ENCODE results near the gene MYT1. TPM values are rescaled to one million over a fixed set of nuclear protein-coding genes. Genes with fewer than 3 reads are reported as not detected.

The MYT1 gene
- total RNA-seq, 1 donor from 2014 or later, result not detected

DNA sequence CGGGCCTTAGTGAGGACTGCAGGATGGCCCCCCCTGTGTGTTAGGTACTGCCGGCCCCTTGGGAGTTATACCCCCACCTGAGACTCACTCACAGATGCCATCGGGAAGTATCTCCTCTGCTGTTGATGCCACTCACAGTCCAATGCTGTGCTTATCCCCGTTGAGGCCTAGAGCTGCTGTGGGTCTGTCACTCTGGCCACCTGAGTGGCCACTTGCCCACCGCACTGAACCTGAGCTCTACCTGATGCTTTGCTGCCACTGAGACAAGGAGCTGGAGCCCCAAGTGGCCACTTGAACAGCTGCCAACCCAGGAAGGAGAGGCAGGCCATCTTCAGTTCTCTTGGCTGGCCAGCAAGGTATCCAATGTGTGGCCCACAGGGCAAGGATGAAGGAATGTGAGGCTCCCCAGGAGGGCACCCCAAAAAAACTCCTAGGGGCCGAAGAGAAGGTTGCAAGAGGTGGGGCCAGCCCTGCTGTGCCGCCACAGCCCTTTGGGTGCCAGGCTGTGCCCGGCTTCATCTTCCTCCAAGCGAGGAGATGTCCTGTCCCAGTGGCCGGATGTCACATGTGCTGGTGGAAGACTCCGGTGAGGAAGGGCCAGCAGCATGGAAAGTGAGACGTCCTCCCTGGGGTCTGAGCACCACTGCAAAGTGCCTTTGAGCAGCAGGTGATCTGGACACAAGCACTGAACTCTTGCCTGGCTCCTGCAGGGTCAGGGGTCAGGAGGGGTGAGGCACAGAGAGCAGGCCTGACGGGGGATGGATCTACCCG is 61.8 kb downstream of the MYT1 start:
- DNase-seq (ENCODE audit: low read depth), result no peak
- no peaks in the 10 kb centered on the region for H3K36me3 ChIP-seq (ENCODE audit: control insufficient read depth, insufficient read depth, low read length)
- peak; percentile 7 for FAIRE-seq
- TF ChIP-seq, protein P1, sequence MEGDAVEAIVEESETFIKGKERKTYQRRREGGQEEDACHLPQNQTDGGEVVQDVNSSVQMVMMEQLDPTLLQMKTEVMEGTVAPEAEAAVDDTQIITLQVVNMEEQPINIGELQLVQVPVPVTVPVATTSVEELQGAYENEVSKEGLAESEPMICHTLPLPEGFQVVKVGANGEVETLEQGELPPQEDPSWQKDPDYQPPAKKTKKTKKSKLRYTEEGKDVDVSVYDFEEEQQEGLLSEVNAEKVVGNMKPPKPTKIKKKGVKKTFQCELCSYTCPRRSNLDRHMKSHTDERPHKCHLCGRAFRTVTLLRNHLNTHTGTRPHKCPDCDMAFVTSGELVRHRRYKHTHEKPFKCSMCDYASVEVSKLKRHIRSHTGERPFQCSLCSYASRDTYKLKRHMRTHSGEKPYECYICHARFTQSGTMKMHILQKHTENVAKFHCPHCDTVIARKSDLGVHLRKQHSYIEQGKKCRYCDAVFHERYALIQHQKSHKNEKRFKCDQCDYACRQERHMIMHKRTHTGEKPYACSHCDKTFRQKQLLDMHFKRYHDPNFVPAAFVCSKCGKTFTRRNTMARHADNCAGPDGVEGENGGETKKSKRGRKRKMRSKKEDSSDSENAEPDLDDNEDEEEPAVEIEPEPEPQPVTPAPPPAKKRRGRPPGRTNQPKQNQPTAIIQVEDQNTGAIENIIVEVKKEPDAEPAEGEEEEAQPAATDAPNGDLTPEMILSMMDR (IDR thresholded peaks at IDR 0.05; ENCODE audit: insufficient read depth, low read length, severe bottlenecking), result no peak
- peaks cover 8% of the 10 kb centered on the region for H3K27me3 ChIP-seq (ENCODE audit: control insufficient read depth, insufficient read depth, low read length)
- no peak overlapping the region for H3K4me3 ChIP-seq (ENCODE audit: low read depth, low read length)

DNA sequence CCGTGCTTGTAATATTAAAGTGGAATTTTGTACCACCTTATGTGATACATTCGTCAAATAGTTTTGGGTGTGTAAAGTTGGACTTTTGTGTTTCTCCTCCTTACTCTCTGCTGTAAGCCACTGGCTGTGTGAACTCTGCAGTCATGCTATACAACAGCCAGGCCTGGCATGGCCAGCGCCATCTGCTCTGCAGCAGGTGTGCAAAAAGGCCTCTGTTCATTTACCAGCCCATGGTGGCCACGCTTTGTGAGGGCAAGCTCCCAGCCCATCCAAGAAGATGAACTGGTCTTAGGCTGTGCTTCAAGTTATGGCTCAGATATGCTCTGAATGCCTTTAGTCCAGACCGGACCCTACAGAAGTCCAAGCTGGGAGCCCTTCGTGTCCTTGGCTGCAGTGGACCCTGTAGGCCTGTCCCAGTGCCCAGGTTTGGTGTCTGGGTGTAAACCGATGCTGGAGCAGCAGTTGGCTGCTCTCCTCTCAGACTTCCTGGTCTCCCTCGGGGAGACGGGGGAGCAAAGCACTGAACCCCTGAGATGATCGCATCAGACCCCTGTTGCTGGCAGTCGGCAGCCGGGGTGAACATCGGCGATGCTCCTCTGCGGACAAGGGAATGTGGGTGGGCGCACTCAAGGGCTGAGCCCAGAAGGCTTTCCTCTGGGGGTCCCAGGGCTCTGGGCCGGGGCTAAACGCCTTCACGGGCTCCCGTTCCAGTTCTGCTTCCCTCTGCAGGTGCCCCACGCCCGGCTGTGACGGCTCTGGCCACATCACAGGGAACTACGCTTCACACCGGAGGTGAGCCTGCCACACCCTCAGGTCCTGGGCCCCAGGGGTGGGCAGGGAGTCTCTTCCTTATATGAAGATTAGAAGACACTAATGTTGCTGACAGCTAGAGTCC is 62.7 kb downstream of the MYT1 start:
- H3K4me3 ChIP-seq (ENCODE audit: low read depth, low read length), result no peak overlapping the region
- H3K27me3 ChIP-seq (ENCODE audit: control insufficient read depth, insufficient read depth, low read length), result peaks cover 8% of the 10 kb centered on the region
- no peaks in the 10 kb centered on the region for H3K36me3 ChIP-seq (ENCODE audit: control insufficient read depth, insufficient read depth, low read length)
- TF ChIP-seq, protein P1 (IDR thresholded peaks at IDR 0.05; ENCODE audit: insufficient read depth, low read length, severe bottlenecking), result no peak
- FAIRE-seq, result no peak
- no peak for DNase-seq (ENCODE audit: low read depth)

DNA sequence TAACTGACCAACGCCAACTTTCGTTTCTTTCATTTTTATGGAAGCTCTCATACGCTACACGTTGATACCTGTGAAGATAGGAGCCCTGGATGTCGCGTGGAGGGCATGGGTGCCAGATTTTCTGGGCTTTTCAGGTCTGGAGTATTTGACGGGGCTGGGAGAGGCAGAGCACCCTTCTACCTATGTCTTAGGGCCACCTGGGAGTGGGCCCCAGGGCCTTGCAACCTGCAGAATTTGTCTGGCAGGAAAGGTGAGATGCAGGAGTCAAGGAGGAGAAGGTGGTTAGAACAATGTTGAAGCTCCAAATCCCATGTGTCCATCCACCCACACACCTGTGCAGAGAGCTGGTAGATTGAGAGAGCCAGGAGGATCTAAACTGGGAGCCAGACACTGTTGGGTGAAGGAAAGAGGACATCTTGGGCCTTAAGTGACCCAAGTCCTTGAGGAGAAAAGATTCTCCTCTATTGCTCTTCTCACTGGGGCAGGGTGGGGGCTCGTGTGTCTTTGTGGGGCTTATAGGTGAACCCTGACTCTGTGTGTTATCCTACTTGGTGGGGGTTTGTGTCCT is 63.9 kb downstream of the MYT1 start:
- FAIRE-seq (no peak), DNase-seq (ENCODE audit: low read depth) (no peak)
- Histone ChIP-seq H3K4me3 (ENCODE audit: low read depth, low read length) (no peak overlapping the region), H3K27me3 (ENCODE audit: control insufficient read depth, insufficient read depth, low read length) (peaks cover 8% of the 10 kb centered on the region), H3K36me3 (ENCODE audit: control insufficient read depth, insufficient read depth, low read length) (no peaks in the 10 kb centered on the region)
- TF ChIP-seq, protein P1 (IDR thresholded peaks at IDR 0.05; ENCODE audit: insufficient read depth, low read length, severe bottlenecking), result no peak

DNA sequence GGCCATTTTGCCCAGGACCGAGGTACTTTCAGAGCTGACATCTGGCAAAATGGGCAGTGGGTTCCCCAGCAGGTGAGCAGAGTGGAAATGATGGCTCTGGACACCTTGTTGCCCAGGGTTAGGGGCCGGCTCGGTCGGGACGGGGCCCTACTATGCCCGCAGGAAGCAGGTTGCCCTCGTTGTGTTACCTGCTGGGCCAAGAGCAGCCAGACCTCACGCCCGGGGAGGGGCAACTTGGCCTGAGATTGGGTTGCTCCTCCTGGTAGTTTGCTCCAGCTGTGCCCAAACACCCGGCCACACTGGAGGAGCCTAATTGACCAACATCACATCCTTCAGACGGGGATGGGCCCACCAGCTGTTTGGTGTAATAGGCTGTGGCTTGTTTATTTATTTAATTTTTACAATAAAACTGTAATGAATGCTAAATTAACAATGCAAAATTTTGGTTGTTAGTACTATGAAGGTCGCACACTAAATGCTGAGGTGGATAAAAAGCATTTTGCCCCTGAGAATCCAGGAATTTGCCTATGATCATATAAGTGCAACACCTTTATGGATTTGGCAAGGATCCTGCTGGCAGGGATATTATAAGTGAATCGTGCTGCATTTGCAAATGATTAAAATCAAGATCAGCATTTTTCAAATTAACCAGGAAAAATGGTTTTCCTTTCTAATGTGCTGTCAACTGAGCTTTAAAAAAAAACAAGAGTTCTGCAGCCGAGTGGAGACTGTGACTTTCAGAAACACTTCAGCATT is 64.7 kb downstream of the MYT1 start:
- no peak for DNase-seq (ENCODE audit: low read depth)
- Histone ChIP-seq H3K36me3 (ENCODE audit: control insufficient read depth, insufficient read depth, low read length) (no peaks in the 10 kb centered on the region), H3K27me3 (ENCODE audit: control insufficient read depth, insufficient read depth, low read length) (peaks cover 8% of the 10 kb centered on the region), H3K4me3 (ENCODE audit: low read depth, low read length) (no peak overlapping the region)
- FAIRE-seq, result no peak
- TF ChIP-seq, protein P1 (IDR thresholded peaks at IDR 0.05; ENCODE audit: insufficient read depth, low read length, severe bottlenecking), result no peak

DNA sequence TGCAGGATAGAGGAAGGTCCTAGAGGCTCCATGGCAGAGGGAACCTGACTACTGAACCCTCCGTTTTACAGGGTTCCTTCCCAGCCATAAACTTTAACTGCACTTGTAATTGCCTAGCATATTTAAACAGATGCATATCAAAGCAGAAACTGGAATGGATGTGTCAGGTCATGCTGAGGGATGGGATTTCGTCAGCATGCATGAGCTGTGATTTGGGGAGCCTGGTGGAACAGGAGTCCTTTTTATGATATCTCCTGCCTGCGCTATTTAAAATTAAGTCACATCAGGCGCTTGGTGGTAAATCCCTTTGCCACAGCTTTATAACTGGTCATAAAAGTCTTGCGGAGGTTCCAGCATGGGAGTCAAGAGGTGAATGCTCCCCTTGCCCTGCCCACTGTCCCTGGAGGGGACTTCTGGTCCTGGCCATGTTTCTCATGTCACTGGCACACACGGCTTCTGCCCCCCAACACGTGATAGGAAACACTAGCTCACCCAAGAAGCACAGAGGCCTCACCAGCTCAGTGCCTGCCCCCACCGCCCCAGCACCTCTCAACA is 65.3 kb downstream of the MYT1 start:
- TF ChIP-seq, protein P1 (IDR thresholded peaks at IDR 0.05; ENCODE audit: insufficient read depth, low read length, severe bottlenecking), result no peak
- peak; percentile 51 for DNase-seq (ENCODE audit: low read depth)
- no peak overlapping the region for H3K4me3 ChIP-seq (ENCODE audit: low read depth, low read length)
- FAIRE-seq, result no peak
- H3K27me3 ChIP-seq (ENCODE audit: control insufficient read depth, insufficient read depth, low read length), result peaks cover 8% of the 10 kb centered on the region
- no peaks in the 10 kb centered on the region for H3K36me3 ChIP-seq (ENCODE audit: control insufficient read depth, insufficient read depth, low read length)
